GM21423 (cell line): ENCODE results near the gene BRS3.
"Not testable (repeated sequence)": the region's sequence is repeated elsewhere in the genome, so short reads cannot be mapped to it uniquely, and the experiment has no call there.

ENCODE experiments used
- ATAC-seq: cut with Tn5 transposase; IDR thresholded peaks from one replicate; pipeline ENCODE4 v1.9.1; 2021; ENCODE audit warnings: mild to moderate bottlenecking, moderate library complexity; ENCODE audit not compliant: unreplicated experiment

Gene BRS3

DNA sequence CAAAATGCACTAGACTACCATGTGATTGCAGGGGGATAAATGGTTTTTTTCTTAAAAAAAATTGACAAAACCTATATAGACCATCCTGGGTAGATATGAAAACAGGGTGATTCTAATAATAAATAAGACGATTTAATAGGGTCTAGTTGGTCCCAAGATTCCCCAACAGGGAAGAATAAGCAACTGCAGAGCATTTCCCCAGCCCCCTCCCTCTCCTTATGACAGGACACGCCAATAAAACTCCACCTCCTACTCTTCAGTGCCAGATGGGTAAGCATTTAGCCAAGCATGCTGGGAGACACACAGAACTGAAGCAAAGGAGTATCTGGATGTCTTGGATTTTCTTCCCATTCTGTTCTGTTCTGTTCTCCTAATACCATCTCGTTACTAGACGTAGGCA, at the start of gene BRS3:
Gene BRS3, plus strand, starts transcription at position 301 of the 400 bp plus-strand sequence. CDS start 168 bp downstream, outside the sequence.
- no peak for ATAC-seq

GRCh38 chrX:136438192-136438591, 49.6 kb upstream of the BRS3 start:
- ATAC-seq: no peak

DNA sequence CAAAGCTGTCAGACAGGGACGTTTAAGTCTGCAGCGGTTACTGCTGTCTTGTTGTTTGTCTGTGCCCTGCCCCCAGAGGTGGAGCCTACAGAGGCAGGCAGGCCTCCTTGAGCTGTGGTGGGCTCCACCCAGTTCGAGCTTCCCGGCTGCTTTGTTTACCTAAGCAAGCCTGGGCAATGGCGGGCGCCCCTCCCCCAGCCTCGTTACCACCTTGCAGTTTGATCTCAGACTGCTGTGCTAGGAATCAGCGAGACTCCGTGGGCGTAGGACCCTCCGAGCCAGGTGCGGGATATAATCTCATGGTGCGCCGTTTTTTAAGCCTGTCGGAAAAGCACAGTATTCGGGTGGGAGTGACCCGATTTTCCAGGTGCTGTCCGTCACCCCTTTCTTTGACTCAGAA, 42.1 kb upstream of the BRS3 start:
- not testable (repeated sequence) for ATAC-seq

GRCh38 chrX:136446208-136446607, 41.5 kb upstream of the BRS3 start:
- no peak for ATAC-seq

- no peak for ATAC-seq
Measured at GRCh38 chrX:136447308-136447707, 40.4 kb upstream of the BRS3 start.

- no peak for ATAC-seq
Measured at GRCh38 chrX:136447968-136448367, 39.8 kb upstream of the BRS3 start.

- ATAC-seq: no peak
Measured at GRCh38 chrX:136450050-136450830, 37.5 kb upstream of the BRS3 start.

DNA sequence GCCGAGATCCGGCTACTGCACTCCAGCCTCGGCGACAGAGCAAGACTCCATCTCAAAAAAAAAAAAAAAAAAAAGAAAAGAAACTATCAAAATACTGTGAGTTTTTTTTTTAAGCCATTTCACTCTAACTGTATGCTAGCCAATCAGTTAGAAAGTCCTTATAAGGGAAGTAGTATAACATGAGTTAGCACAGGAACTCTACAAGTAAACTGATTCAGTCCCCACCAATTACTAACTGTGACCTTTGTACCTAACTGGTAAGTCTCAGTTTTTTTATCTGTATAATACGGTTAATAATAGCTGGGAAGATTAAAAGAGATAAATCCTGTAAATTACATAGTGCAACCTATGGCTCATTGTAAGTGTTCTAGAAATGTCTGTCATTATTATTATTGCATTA, 35.1 kb upstream of the BRS3 start:
- ATAC-seq: no peak

DNA sequence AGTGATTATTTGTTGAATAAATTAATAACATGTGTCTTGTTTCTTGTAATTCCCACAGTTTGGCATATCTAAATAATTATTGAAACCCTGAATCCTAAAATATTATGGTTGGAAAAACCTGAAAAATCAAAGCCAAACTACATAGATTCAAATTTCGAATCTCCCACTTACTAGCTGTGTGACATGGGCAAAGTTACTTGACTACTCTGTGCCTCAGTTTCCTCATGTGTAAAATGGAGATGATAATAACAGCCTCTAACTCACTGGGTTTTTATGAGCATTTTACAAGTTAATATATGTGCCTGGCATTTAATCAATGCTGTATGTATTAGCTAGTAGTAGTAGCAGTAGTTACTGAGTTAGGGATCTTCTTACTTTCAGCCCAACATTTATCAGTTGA, 34.6 kb upstream of the BRS3 start:
- ATAC-seq: no peak

DNA sequence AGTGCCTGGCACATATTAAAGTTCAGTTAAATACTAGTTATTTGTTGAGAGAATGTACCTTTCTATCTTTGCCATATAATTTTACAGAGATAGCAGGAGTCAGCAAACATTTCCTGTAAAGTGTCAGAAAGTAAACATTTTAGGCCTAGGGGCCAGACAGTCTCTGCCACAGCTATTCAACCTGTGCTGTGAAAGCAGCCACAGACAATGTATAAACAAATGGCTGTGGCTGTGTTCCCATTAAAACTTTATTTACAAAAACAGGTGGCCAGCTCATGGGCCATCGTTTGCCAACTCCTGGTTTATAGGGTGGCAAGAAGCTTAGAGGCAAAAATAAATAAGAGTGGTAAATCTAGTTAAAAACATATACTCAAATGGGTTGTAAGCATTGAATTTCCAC, 34.0 kb upstream of the BRS3 start:
- ATAC-seq: no peak

DNA sequence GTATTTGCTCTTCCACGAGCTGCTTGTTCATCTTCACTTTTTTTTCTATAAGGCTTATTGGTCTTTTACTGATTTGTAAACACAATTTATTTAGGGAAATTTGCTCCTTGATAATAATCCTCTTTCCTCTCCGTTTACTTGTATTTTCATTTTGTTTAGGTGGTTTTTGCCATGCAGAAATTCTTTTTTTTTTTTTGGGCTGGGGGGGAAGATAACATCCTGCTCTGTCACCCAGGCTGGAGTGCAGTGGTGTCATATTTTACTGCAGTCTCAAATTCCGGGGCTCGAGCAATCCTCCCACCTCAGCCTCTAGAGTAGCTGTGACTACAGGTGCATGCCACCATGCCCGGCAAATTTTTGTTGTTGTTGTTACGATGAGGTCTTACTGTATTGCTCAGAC, 31.6 kb upstream of the BRS3 start:
- no peak for ATAC-seq

- no peak for ATAC-seq
Measured at GRCh38 chrX:136457303-136457917, 30.3 kb upstream of the BRS3 start.

DNA sequence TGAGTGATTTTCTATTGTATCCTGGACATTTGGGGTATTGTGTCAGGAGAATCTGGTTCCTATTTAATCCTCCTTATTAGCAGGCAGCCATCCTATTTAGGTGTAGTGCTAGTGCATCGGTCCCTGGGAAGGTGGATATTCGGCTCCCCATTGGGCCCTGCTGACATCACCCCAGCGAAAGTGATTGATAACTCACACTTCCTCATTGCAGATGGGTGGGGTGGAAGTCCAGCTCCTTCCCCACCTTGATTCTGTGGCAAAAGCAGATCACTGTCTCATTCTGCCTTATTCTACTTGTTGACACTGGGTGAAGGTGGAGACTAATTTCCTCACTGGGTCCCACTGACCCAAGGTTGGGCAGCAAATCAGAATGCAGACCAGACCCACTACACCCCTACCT, 23.2 kb upstream of the BRS3 start:
- no peak for ATAC-seq

- ATAC-seq: no peak
Measured at GRCh38 chrX:136467303-136467702, 20.4 kb upstream of the BRS3 start.

- ATAC-seq: no peak
Measured at GRCh38 chrX:136468391-136469103, 19.2 kb upstream of the BRS3 start.

GRCh38 chrX:136473663-136474062, 14.1 kb upstream of the BRS3 start:
- no peak for ATAC-seq

DNA sequence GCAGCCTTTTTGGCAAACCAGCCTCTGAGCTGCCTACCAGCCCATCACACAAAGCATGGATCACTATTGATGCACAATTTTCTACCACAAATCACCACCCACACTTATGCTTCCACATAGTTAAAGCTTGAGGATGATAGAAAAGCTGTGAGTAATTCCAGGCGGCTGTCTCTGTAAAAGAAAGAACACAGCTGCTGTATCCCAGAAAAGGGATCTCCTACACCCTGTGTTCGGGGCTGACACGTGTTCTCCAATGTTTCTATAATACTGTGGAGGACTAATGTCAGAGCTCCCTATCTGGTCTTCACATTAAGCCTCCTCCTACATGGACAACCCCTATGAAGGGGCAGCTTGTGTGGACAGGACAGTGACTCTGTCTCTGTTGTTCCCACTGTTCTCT, 12.5 kb upstream of the BRS3 start:
- no peak for ATAC-seq

DNA sequence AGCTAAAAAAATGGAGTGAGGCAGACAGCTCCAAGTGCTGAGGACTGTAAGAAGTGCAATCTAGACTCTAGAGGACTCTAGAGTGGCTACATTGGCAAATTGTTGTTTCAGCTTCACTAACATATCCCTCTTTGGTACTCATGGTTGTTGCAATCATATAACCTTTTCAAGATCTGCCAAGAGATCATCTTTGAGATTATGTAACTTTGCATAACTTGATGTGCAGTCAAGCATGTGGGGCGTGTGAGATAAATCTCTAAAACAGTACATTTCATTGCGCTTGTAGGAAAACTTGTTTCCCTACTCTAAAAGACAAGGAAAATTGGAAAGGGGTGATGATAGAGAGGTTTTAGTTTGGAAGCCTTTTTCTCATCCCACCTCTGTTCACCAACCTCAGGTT, 11.2 kb upstream of the BRS3 start:
- no peak for ATAC-seq

- ATAC-seq: no peak
Measured at GRCh38 chrX:136477026-136477425, 10.7 kb upstream of the BRS3 start.

DNA sequence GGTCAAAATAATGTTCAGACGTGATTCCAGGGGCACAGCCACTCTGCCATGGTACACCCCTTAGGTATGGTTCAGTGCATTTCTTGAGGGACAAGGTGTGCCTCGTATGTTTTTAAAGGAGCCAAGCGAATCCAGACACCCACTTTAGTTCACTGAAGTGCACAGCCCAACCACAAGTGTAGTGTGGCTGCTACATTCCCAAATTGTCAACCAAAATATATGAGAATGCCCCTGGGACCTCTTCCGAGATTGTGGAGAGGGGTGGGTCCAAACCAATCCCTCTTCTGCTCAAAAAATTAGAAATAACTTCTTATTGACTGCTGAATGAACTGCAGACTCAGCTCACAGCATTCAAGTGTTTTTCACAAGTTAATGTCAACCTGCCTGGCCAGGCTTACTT, 7.4 kb upstream of the BRS3 start:
- ATAC-seq: no peak

GRCh38 chrX:136488706-136489105, 959 bp downstream of the BRS3 start:
- no peak for ATAC-seq

- no peak for ATAC-seq
Measured at GRCh38 chrX:136491832-136492231, 4.1 kb downstream of the BRS3 start.
